HepG2 (cell line): ENCODE measurements around the gene PPARA. TPM values are rescaled to one million over a fixed set of nuclear protein-coding genes. Genes with fewer than 3 reads are reported as not detected.

ENCODE experiments used
- ATF3 ChIP-seq: sonication (generic); formaldehyde crosslinking; IDR thresholded peaks from 2 replicates; pipeline ENCODE4 v1.4.0; 2020; ENCODE audit warnings: missing genetic modification reagents
- CREBL2 ChIP-seq: sonication (generic); formaldehyde crosslinking; IDR thresholded peaks from 2 replicates; pipeline ENCODE4 v1.8.1; 2023; ENCODE audit warnings: missing genetic modification reagents, mild to moderate bottlenecking, borderline replicate concordance
- FOXP1 ChIP-seq, 2 experiments: fragments of 450-650 bp in 1 of 2; IDR thresholded peaks; 2 replicates each; pipeline ENCODE4 v1.6.1; 2017 to 2018; ENCODE audit warnings: antibody characterized with exemption in 1 of 2
- GRHL1 ChIP-seq: sonication (generic); formaldehyde crosslinking; conservative IDR thresholded peaks from 2 replicates; pipeline ENCODE4 v1.8.0; 2022; ENCODE audit warnings: missing genetic modification reagents
- HIVEP1 ChIP-seq: sonication (generic); formaldehyde crosslinking; IDR thresholded peaks from 2 replicates; pipeline ENCODE4 v1.4.0; 2020; ENCODE audit warnings: mild to moderate bottlenecking, missing genetic modification reagents
- HMGXB4 ChIP-seq, 2 experiments: sonication (generic) in 1 of 2; formaldehyde crosslinking in 1 of 2; IDR thresholded peaks; 2 replicates each; pipeline versions ENCODE4 v1.4.0 to v1.6.1; 2018 to 2020; ENCODE audit warnings: missing genetic modification reagents in 2 of 2, borderline replicate concordance in 1 of 2, low read depth in 1 of 2, mild to moderate bottlenecking in 1 of 2, missing biosample characterization in 1 of 2
- HNRNPLL ChIP-seq: fragments of 200-400 bp; formaldehyde crosslinking; IDR thresholded peaks from 2 replicates; pipeline ENCODE4 v1.6.1; 2017; ENCODE audit warnings: mild to moderate bottlenecking, low read depth, low read length; ENCODE audit not compliant: poor library complexity, severe bottlenecking
- RBAK ChIP-seq: sonication (generic); formaldehyde crosslinking; IDR thresholded peaks from 2 replicates; pipeline ENCODE4 v1.5.1; 2020; ENCODE audit warnings: mild to moderate bottlenecking, missing genetic modification reagents
- THAP11 ChIP-seq: IDR thresholded peaks from 2 replicates; pipeline ENCODE4 v1.6.1; 2016; ENCODE audit warnings: missing biosample characterization, missing genetic modification reagents
- THAP8 ChIP-seq: sonication (generic); formaldehyde crosslinking; IDR thresholded peaks from 2 replicates; pipeline ENCODE4 v1.5.1; 2020; ENCODE audit warnings: missing genetic modification reagents, mild to moderate bottlenecking, borderline replicate concordance
- THRA ChIP-seq: sonication (generic); formaldehyde crosslinking; IDR thresholded peaks from 2 replicates; pipeline ENCODE4 v1.4.0; 2020; ENCODE audit warnings: missing genetic modification reagents, borderline replicate concordance
- ZNF101 ChIP-seq: sonication (generic); formaldehyde crosslinking; IDR thresholded peaks from 2 replicates; pipeline ENCODE4 v1.4.0; 2020; ENCODE audit warnings: mild to moderate bottlenecking, low read depth, missing genetic modification reagents, borderline replicate concordance
- ZNF224 ChIP-seq: sonication (generic); formaldehyde crosslinking; IDR thresholded peaks from 2 replicates; pipeline ENCODE4 v1.5.0; 2020; ENCODE audit warnings: mild to moderate bottlenecking, missing genetic modification reagents
- ZNF280D ChIP-seq: sonication (generic); formaldehyde crosslinking; IDR thresholded peaks from 2 replicates; pipeline ENCODE4 v1.5.1; 2020; ENCODE audit warnings: mild to moderate bottlenecking, missing genetic modification reagents
- ZNF329 ChIP-seq: sonication (generic); formaldehyde crosslinking; IDR thresholded peaks from 2 replicates; pipeline ENCODE4 v1.9.0; 2021; ENCODE audit warnings: low read depth, mild to moderate bottlenecking, missing genetic modification reagents
- ZNF577 ChIP-seq: sonication (generic); formaldehyde crosslinking; IDR thresholded peaks from 2 replicates; pipeline ENCODE4 v1.4.0; 2020; ENCODE audit warnings: mild to moderate bottlenecking, low read depth, missing genetic modification reagents, borderline replicate concordance
- ZNF841 ChIP-seq: sonication (generic); formaldehyde crosslinking; IDR thresholded peaks from 2 replicates; pipeline ENCODE4 v1.8.1; 2023; ENCODE audit warnings: missing genetic modification reagents, borderline replicate concordance
- polyA plus RNA-seq, 8 experiments: library from polyadenylated mRNA; depleted of rRNA in 3 of 8; stranded (reverse) in 7 of 8; unstranded in 1 of 8; fragments of >200 nt; fragmentation: Illumina TruSeq in 4 of 8; extraction: Trizol in 4 of 8; gene quantifications; 2 replicates each; pipeline versions ENCODE4 v1.2.1 to v1.2.3, GENCODE V29; 2011 to 2016; ENCODE audit warnings: low read depth in 4 of 8, missing spikeins in 1 of 8, mixed read lengths in 1 of 8; ENCODE audit not compliant: insufficient read depth in 1 of 8
- total RNA-seq, 5 experiments: library from RNA; depleted of rRNA; stranded (reverse); fragments of >200 nt; fragmentation: Illumina TruSeq; extraction: Trizol; gene quantifications; 2 replicates each; pipeline ENCODE4 v1.2.3, GENCODE V29; 2016; ENCODE audit warnings: low read depth in 1 of 5

PPARA gene
- total and polyA plus RNA-seq, 2 of the 13 experiments (the other 11 are each of a cell fraction or from before 2014, with no cell fraction given): 18.2 to 24.7 TPM

GRCh38 chr22:46267431-46268279 lies 117.3 kb downstream of the PPARA start, which contains the start of gene TTC38 (continued):
- TF ChIP-seq ZNF101 (no peak), HMGXB4 (CRISPR knock-in tag; IDR thresholded peaks at IDR 0.05; ENCODE audit: borderline replicate concordance in 1 of 2, low read depth in 1 of 2) (peak; percentile 57 to 61; a peak in 3 of 4 replicates), HNRNPLL (peak; percentile 88), THRA (peak; percentile 90), ATF3 (CRISPR knock-in tag) (0 out of 2 replicates have a peak, but pooled peaks have one; percentile 20), ZNF224 (CRISPR knock-in tag) (no peak), ZNF841 (no peak), ZNF577 (CRISPR knock-in tag) (no peak), ZNF329 (CRISPR knock-in tag) (no peak), THAP8 (no peak), THAP11 (CRISPR knock-in tag) (peak; percentile 70; the same call in 1 of the 2 replicates), GRHL1 (CRISPR knock-in tag) (no peak), CREBL2 (CRISPR knock-in tag) (no peak; the same call in 1 of the 2 replicates), RBAK (CRISPR knock-in tag) (no peak; the same call in 1 of the 2 replicates), ZNF280D (no peak; the same call in 1 of the 2 replicates), HIVEP1 (CRISPR knock-in tag) (no peak), FOXP1 (IDR thresholded peaks at IDR 0.05) (no peak), FOXP1 (CRISPR knock-in tag; IDR thresholded peaks at IDR 0.05) (no peak)
